ENCODE data around the gene DUS3L. TPM values are rescaled to one million over a fixed set of nuclear protein-coding genes. Genes with fewer than 3 reads are reported as not detected.

DUS3L gene
- total RNA-seq, 1 experiment from 2014 or later, result 67.0 TPM

DNA sequence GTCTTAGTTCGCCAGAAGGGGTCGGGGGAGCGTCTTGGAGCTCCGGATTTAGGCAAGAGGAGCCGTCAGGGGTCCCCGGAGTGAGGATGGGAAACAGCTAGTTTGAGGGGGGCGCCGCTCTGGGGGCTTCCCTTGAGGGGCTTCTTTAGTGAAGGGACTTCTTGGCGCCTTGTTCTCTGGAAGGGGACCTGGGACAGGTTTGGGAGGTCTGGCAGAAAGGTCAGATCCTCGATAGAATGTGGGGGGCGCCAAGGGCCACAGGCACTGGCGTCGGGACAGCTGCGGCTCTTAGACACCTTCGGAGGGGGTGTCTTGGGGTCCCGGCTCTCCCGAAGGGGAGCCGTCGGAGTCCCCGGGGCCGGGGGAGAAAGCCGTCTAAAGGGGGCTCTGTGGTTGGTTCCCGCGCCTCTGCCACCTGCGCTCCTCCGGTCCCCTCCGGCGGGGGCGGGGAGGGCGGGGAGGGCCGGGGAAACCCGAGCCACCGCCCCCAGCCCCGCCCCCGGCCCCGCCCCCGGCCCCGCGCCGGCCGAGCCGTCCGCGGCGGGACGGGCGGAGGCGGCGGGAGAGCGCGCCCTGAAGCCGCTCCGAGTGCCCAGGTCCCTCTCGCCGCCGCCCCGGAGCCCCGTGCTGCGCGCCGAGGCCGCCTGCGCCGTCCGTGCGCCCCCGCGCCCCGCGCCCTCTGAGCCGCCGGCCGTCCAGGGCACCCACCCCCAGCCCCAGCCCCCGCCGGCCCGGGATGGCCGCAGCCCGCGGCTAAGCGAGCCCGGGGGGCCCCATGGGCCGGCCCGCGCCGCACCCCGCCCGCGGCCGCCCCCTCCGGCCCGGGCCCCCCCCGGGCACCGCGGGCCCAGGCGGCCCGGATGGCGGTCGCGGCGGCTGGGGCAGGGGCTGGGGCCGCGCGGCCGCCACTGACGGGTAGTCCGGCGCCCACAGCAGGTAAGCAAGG is 13.8 kb upstream of the DUS3L start, which contains the start of gene NRTN:
Gene NRTN (plus strand): TSS at position 552 of the 946 bp plus-strand sequence. CDS start 19,099 bp downstream, outside the sequence.
- no peak within 1 kb of the TSS for H4K5ac ChIP-seq (ENCODE audit: insufficient read length, low read depth, low read length)
- H4K91ac ChIP-seq (ENCODE audit: insufficient read length, low read depth, low read length), result no peak within 1 kb of the TSS
- no peak within 1 kb of the TSS for H3K9ac ChIP-seq (ENCODE audit: extremely low read depth, insufficient read length, low read length)
- no peak within 1 kb of the TSS for H2BK5ac ChIP-seq (ENCODE audit: insufficient read length, low read length)
- no peak within 1 kb of the TSS for H2BK120ac ChIP-seq (ENCODE audit: low read depth, low read length, poor library complexity, severe bottlenecking)
- H3K9me3 ChIP-seq (ENCODE audit: control insufficient read depth, low read depth, low read length), result no peaks in the 10 kb centered on the region
- H2BK15ac ChIP-seq (ENCODE audit: low read depth, low read length), result no peak within 1 kb of the TSS
- H2AFZ ChIP-seq (ENCODE audit: low read length), result no peak within 1 kb of the TSS
- Mint-ChIP-seq H3K27me3 (ENCODE audit: low read depth) (peaks cover 47% of the 10 kb centered on the region), H3K27ac (peak within 1 kb of the TSS in 1 of 3 experiments; percentile 89; a peak in 2 of 7 replicates), H3K4me1 (peaks cover 16 to 30% of the 10 kb centered on the region in 2 experiments), H3K4me3 (peak within 1 kb of the TSS; percentile 65 to 84), H3K36me3 (ENCODE audit: insufficient read depth in 1 of 3, low read depth in 3 of 3) (peaks cover 0 to 4% (median 0%) of the 10 kb centered on the region in 3 experiments; a peak in 2 of 7 replicates), H3K9me3 (peaks cover 0 to 4% of the 10 kb centered on the region in 2 experiments; a peak in 3 of 5 replicates)
- H4K8ac ChIP-seq (replicated peaks; ENCODE audit: insufficient read length, low read depth, low read length), result no peak within 1 kb of the TSS
- peak; percentile 67 for DNase-seq
- H3K14ac ChIP-seq (ENCODE audit: insufficient read depth, low read length), result no peak within 1 kb of the TSS
- no peak within 1 kb of the TSS for H3K23ac ChIP-seq (ENCODE audit: insufficient read length, low read depth, low read length)
- no peaks in the 10 kb centered on the region for H3K4me1 ChIP-seq (ENCODE audit: insufficient read depth, low read length)
- no peaks in the 10 kb centered on the region for H3K79me2 ChIP-seq (ENCODE audit: insufficient read depth, low read length)
- WGBS (ENCODE audit: extremely low coverage, insufficient read length, low lambda C conversion rate), result no CpG with 5 or more reads among the region's 107 CpGs
- peak within 1 kb of the TSS; percentile 31 for H3K4me2 ChIP-seq (ENCODE audit: insufficient read depth, insufficient read length, low read length)
- H3T11ph ChIP-seq (ENCODE audit: low read length), result no peak within 1 kb of the TSS
- H3K27me3 ChIP-seq (ENCODE audit: insufficient read depth, low read length), result no peaks in the 10 kb centered on the region; the same call in 1 of the 2 replicates
- H2BK20ac ChIP-seq (ENCODE audit: low read depth, low read length, poor library complexity, severe bottlenecking), result no peak within 1 kb of the TSS
- H3K23me2 ChIP-seq (ENCODE audit: insufficient read length, low read depth, low read length, poor library complexity, severe bottlenecking), result peaks cover 6% of the 10 kb centered on the region
- H3K56ac ChIP-seq (ENCODE audit: insufficient read length, low read depth, low read length), result no peak within 1 kb of the TSS
- no peaks in the 10 kb centered on the region for H4K20me1 ChIP-seq (ENCODE audit: control insufficient read depth, insufficient read depth, insufficient read length)
- no peak for TF ChIP-seq CTCF (conservative IDR thresholded peaks at IDR 0.05)
- no peak within 1 kb of the TSS for H3K4ac ChIP-seq (ENCODE audit: low read depth, low read length)
- no peak within 1 kb of the TSS for H2AK5ac ChIP-seq (ENCODE audit: insufficient read length, low read length)
- no peak within 1 kb of the TSS for H3K27ac ChIP-seq (ENCODE audit: insufficient read length, low read depth, low read length)
- no peak within 1 kb of the TSS for H3K18ac ChIP-seq (ENCODE audit: insufficient read length, low read depth, low read length)
- H2BK12ac ChIP-seq (ENCODE audit: insufficient read length, low read depth, low read length), result no peak within 1 kb of the TSS
- no peaks in the 10 kb centered on the region for H3K79me1 ChIP-seq (ENCODE audit: insufficient read depth, low read depth, low read length, poor library complexity, severe bottlenecking)
